Measurements from ENCODE around the gene RRP15. TPM values are rescaled to one million over a fixed set of nuclear protein-coding genes. Genes with fewer than 3 reads are reported as not detected.

RRP15 gene
- total RNA-seq, 1 experiment from 2014 or later = 25.5 TPM

GRCh38 chr1:218299416-218299815, 14.3 kb downstream of the RRP15 start:
- ChIA-PET RAD21 (ENCODE audit: low non-redundant PET in 1 of 2, low total read pairs in 2 of 2, uncharacterized antibody in 2 of 2, unreplicated experiment in 2 of 2) (interaction anchor here in 1 of 2 experiments (0.8 kb wide), 1 partner anchor 768 kb away, joined by 3 read pairs; no protein-coding TSS in a partner anchor), CTCF (interaction anchor here (0.8 to 2.2 kb wide), 13 partner anchors 12 to 1513 kb away, joined by 3 to 7 read pairs (median 4); no protein-coding TSS in a partner anchor), POLR2A (interaction anchor here (0.8 kb wide), 1 partner anchor 768 kb away, joined by 3 read pairs; no protein-coding TSS in a partner anchor)
- H3K9me2 ChIP-seq (ENCODE audit: insufficient read depth) = no peaks in the 10 kb centered on the region
- no peak overlapping the region for H3K27ac ChIP-seq (ENCODE audit: low read depth, low read length)
- H3K36me3 ChIP-seq (ENCODE audit: control insufficient read depth in 1 of 2, insufficient read depth in 2 of 2, low read length in 2 of 2) = peaks cover 0 to 3% of the 10 kb centered on the region in 2 experiments; a peak in 3 of 4 replicates
- no peaks in the 10 kb centered on the region for H3K9me3 ChIP-seq (ENCODE audit: control insufficient read depth in 1 of 2, insufficient read depth in 1 of 2, low read depth in 1 of 2, low read length in 2 of 2)
- no peaks in the 10 kb centered on the region for H3K4me1 ChIP-seq (ENCODE audit: control insufficient read depth in 1 of 2, insufficient read depth in 2 of 2, low read length in 2 of 2)
- intact Hi-C loops (cut with micrococcal nuclease) = loop anchor here (1.0 kb wide), 1 partner anchor 768 kb away; no protein-coding TSS in a partner anchor
- H3K4me3 ChIP-seq (replicated peaks in 1 of 2; ENCODE audit: low read depth in 1 of 2, low read length in 2 of 2) = no peak overlapping the region
- peak; percentile 28 for DNase-seq (ENCODE audit: low read depth, low spot score)
- peak; percentile 70 for ATAC-seq
- no peak overlapping the region for H3K9ac ChIP-seq (ENCODE audit: low read length)
- peaks cover 98% of the 10 kb centered on the region for H3K79me2 ChIP-seq (ENCODE audit: insufficient read depth, low read length)
- H4K20me1 ChIP-seq (ENCODE audit: insufficient read depth) = peaks cover 8% of the 10 kb centered on the region; the same call in 1 of the 2 replicates
- no peaks in the 10 kb centered on the region for H3K27me3 ChIP-seq (ENCODE audit: insufficient read depth, low read length)
- no TSS peak for BruUV-seq (replicated peaks)
- TF ChIP-seq CEBPB (IDR thresholded peaks at IDR 0.05; ENCODE audit: low read depth) (no peak), RAD21 (IDR thresholded peaks at IDR 0.05; ENCODE audit: low read depth) (peak; percentile 60), CTCF (IDR thresholded peaks at IDR 0.05 in 2 of 3, conservative IDR thresholded peaks at IDR 0.05 in 1 of 3; ENCODE audit: borderline replicate concordance in 1 of 3, insufficient read depth in 1 of 3, low read depth in 2 of 3, low read length in 2 of 3) (peak; percentile 36 to 53 (median 44); a peak in 5 of 6 replicates)
- H3K4me2 ChIP-seq (ENCODE audit: low read length) = no peak overlapping the region
- no peak overlapping the region for H2AFZ ChIP-seq (ENCODE audit: low read depth, low read length, poor library complexity, severe bottlenecking)

- no peak overlapping the region for H3K27ac ChIP-seq (ENCODE audit: low read depth, low read length)
- peaks cover 5 to 6% of the 10 kb centered on the region in 2 experiments; a peak in 3 of 4 replicates for H3K36me3 ChIP-seq (ENCODE audit: control insufficient read depth in 1 of 2, insufficient read depth in 2 of 2, low read length in 2 of 2)
- DNase-seq (ENCODE audit: low read depth, low spot score) (no peak), ATAC-seq (no peak)
- BruUV-seq (replicated peaks) = no TSS peak
- no peak overlapping the region for H2AFZ ChIP-seq (ENCODE audit: low read depth, low read length, poor library complexity, severe bottlenecking)
- POLR2A ChIA-PET = no interaction called here
- H3K9me2 ChIP-seq (ENCODE audit: insufficient read depth) = no peaks in the 10 kb centered on the region
- CTCF ChIA-PET = no interaction called here
- H3K4me3 ChIP-seq (replicated peaks in 1 of 2; ENCODE audit: low read depth in 1 of 2, low read length in 2 of 2) = no peak overlapping the region
- intact Hi-C loops (cut with micrococcal nuclease) = no loop called here
- peaks cover 8% of the 10 kb centered on the region; the same call in 1 of the 2 replicates for H4K20me1 ChIP-seq (ENCODE audit: insufficient read depth)
- no peak overlapping the region for H3K9ac ChIP-seq (ENCODE audit: low read length)
- no peaks in the 10 kb centered on the region for H3K4me1 ChIP-seq (ENCODE audit: control insufficient read depth in 1 of 2, insufficient read depth in 2 of 2, low read length in 2 of 2)
- RAD21 ChIA-PET (ENCODE audit: low non-redundant PET in 1 of 2, low total read pairs in 2 of 2, uncharacterized antibody in 2 of 2, unreplicated experiment in 2 of 2) = no interaction called here
- no peak overlapping the region for H3K4me2 ChIP-seq (ENCODE audit: low read length)
- H3K9me3 ChIP-seq (ENCODE audit: control insufficient read depth in 1 of 2, insufficient read depth in 1 of 2, low read depth in 1 of 2, low read length in 2 of 2) = no peaks in the 10 kb centered on the region
- peaks cover 90% of the 10 kb centered on the region for H3K79me2 ChIP-seq (ENCODE audit: insufficient read depth, low read length)
- H3K27me3 ChIP-seq (ENCODE audit: insufficient read depth, low read length) = no peaks in the 10 kb centered on the region
- TF ChIP-seq FOSL1 (IDR thresholded peaks at IDR 0.05; ENCODE audit: low read depth) (no peak), ELF1 (IDR thresholded peaks at IDR 0.05; ENCODE audit: borderline replicate concordance, low read depth) (no peak), POLR2A (IDR thresholded peaks at IDR 0.05; ENCODE audit: borderline replicate concordance, extremely low read depth, insufficient read depth, insufficient read length) (no peak), CEBPB (IDR thresholded peaks at IDR 0.05; ENCODE audit: low read depth) (no peak), EZH2 (IDR thresholded peaks at IDR 0.05) (no peak), CBX3 (IDR thresholded peaks at IDR 0.05; ENCODE audit: low read depth) (no peak), RAD21 (IDR thresholded peaks at IDR 0.05; ENCODE audit: low read depth) (no peak), ZBTB33 (IDR thresholded peaks at IDR 0.05; ENCODE audit: extremely low read depth, insufficient replicate concordance, low read length) (no peak), MAX (IDR thresholded peaks at IDR 0.05) (no peak), ZNF274 (IDR thresholded peaks at IDR 0.05; ENCODE audit: low read depth, low read length) (no peak)
Observed at GRCh38 chr1:218301217-218301616, 16.1 kb downstream of the RRP15 start.
